Measurements from ENCODE around the gene NOSIP.

The NOSIP gene

DNA sequence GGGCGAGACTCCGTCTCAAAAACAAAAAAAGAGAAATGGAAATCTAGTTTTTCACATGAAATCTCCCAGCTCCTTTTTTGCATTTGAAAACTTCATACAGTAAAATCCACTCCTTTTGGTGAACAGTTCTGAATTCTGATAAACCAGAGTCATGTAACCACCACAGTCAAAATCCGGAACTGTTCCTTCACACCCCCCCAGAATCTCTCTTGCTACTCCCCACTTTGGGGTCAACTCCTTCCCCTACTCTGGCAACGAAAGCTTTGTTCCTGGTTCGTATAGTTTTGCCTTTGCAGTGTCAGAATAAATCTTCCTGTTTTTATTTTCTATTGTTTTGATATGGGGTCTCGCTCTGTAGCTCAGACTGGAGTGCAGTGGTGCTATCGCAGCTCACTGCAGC, 28.8 kb downstream of the NOSIP start:
- no peak overlapping the region for H3K4me2 ChIP-seq (ENCODE audit: insufficient read depth, low read length, poor library complexity, severe bottlenecking)
- no peak overlapping the region for H3K4ac ChIP-seq (ENCODE audit: low read length)
- H2BK12ac ChIP-seq (ENCODE audit: low read length), result no peak overlapping the region
- H3K4me3 ChIP-seq (ENCODE audit: low read length in 2 of 2), result no peak overlapping the region
- DNase-seq (ENCODE audit: low spot score), result no peak
- no peak overlapping the region for H2BK5ac ChIP-seq (ENCODE audit: low read length)
- H3K27me3 ChIP-seq (ENCODE audit: control insufficient read depth in 3 of 3, insufficient read depth in 3 of 3, low read depth in 1 of 3, low read length in 3 of 3), result no peaks in the 10 kb centered on the region
- no peak overlapping the region for H2AFZ ChIP-seq (ENCODE audit: low read length)
- H3K14ac ChIP-seq (ENCODE audit: low read length), result no peak overlapping the region
- H2BK15ac ChIP-seq (ENCODE audit: low read length), result no peak overlapping the region
- H3K18ac ChIP-seq (ENCODE audit: low read length), result no peak overlapping the region
- WGBS, 2 donors (ENCODE audit: extremely low coverage in 2 of 2, insufficient read length in 2 of 2, insufficient replicate concordance in 1 of 2), result no CpG with 5 or more reads among the region's 7 CpGs
- H3K79me1 ChIP-seq (ENCODE audit: low read depth, low read length), result peaks cover 2% of the 10 kb centered on the region
- H4K8ac ChIP-seq (ENCODE audit: low read depth, low read length), result no peak overlapping the region
- H3K4me1 ChIP-seq (ENCODE audit: control insufficient read depth in 2 of 2, insufficient read depth in 1 of 2, low read depth in 1 of 2, low read length in 2 of 2), result peaks cover 0 to 5% of the 10 kb centered on the region in 2 donors
- H2BK120ac ChIP-seq (ENCODE audit: low read depth, low read length), result no peak overlapping the region
- no peaks in the 10 kb centered on the region for H3K9me3 ChIP-seq (replicated peaks in 1 of 2; ENCODE audit: control insufficient read depth in 2 of 2, insufficient read depth in 1 of 2, low read depth in 1 of 2, low read length in 2 of 2)
- no peak overlapping the region for H3K9ac ChIP-seq (ENCODE audit: low read depth, low read length, poor library complexity)
- no peak overlapping the region for H3K23ac ChIP-seq (ENCODE audit: low read depth, low read length, poor library complexity)
- peaks cover 14 to 38% of the 10 kb centered on the region in 2 donors for H3K36me3 ChIP-seq (replicated peaks in 1 of 2; ENCODE audit: control insufficient read depth in 2 of 2, insufficient read depth in 2 of 2, low read length in 2 of 2)
- H2AK5ac ChIP-seq (ENCODE audit: low read depth, low read length), result no peak overlapping the region
- no peak overlapping the region for H3K27ac ChIP-seq (replicated peaks; ENCODE audit: low read length)
- no peak overlapping the region for H4K91ac ChIP-seq (ENCODE audit: low read depth, low read length, poor library complexity)

DNA sequence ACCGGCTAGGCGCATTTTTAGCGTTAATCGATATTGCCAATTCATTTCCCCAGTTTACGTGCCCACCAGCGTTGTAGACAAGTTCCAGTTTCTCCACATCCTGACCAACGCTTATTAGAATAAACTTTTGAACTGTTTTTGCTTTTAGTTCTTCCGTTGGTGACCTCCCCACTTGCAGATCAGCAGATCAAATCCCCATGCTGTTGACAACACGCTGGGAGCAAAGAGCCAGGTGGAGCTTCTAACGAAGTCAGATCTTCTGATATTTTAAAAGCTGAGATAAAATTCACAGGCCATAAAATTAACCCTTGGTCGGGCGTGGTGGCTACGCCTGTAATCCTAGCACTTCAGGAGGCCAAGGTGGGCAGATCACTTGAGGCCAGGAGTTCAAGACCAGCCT, 31.3 kb downstream of the NOSIP start:
- Histone ChIP-seq H2AK5ac (ENCODE audit: low read depth, low read length) (no peak overlapping the region), H3K4me2 (ENCODE audit: insufficient read depth, low read length, poor library complexity, severe bottlenecking) (no peak overlapping the region), H3K36me3 (replicated peaks in 1 of 2; ENCODE audit: control insufficient read depth in 2 of 2, insufficient read depth in 2 of 2, low read length in 2 of 2) (peaks cover 3 to 18% of the 10 kb centered on the region in 2 donors), H3K79me1 (ENCODE audit: low read depth, low read length) (peaks cover 2% of the 10 kb centered on the region), H4K91ac (ENCODE audit: low read depth, low read length, poor library complexity) (no peak overlapping the region), H2BK5ac (ENCODE audit: low read length) (no peak overlapping the region), H2BK15ac (ENCODE audit: low read length) (no peak overlapping the region), H3K4ac (ENCODE audit: low read length) (no peak overlapping the region), H3K27me3 (ENCODE audit: control insufficient read depth in 3 of 3, insufficient read depth in 3 of 3, low read depth in 1 of 3, low read length in 3 of 3) (no peaks in the 10 kb centered on the region), H2BK12ac (ENCODE audit: low read length) (no peak overlapping the region), H3K9ac (ENCODE audit: low read depth, low read length, poor library complexity) (no peak overlapping the region), H3K4me3 (ENCODE audit: low read length in 2 of 2) (no peak overlapping the region), H3K14ac (ENCODE audit: low read length) (no peak overlapping the region), H2AFZ (ENCODE audit: low read length) (no peak overlapping the region), H3K27ac (replicated peaks; ENCODE audit: low read length) (no peak overlapping the region), H2BK120ac (ENCODE audit: low read depth, low read length) (no peak overlapping the region), H3K23ac (ENCODE audit: low read depth, low read length, poor library complexity) (no peak overlapping the region), H4K8ac (ENCODE audit: low read depth, low read length) (no peak overlapping the region), H3K18ac (ENCODE audit: low read length) (no peak overlapping the region), H3K4me1 (ENCODE audit: control insufficient read depth in 2 of 2, insufficient read depth in 1 of 2, low read depth in 1 of 2, low read length in 2 of 2) (no peaks in the 10 kb centered on the region), H3K9me3 (replicated peaks in 1 of 2; ENCODE audit: control insufficient read depth in 2 of 2, insufficient read depth in 1 of 2, low read depth in 1 of 2, low read length in 2 of 2) (no peaks in the 10 kb centered on the region)
- no peak for DNase-seq (ENCODE audit: low spot score)
- WGBS, 2 donors (ENCODE audit: extremely low coverage in 2 of 2, insufficient read length in 2 of 2, insufficient replicate concordance in 1 of 2), result no CpG with 5 or more reads among the region's 13 CpGs

DNA sequence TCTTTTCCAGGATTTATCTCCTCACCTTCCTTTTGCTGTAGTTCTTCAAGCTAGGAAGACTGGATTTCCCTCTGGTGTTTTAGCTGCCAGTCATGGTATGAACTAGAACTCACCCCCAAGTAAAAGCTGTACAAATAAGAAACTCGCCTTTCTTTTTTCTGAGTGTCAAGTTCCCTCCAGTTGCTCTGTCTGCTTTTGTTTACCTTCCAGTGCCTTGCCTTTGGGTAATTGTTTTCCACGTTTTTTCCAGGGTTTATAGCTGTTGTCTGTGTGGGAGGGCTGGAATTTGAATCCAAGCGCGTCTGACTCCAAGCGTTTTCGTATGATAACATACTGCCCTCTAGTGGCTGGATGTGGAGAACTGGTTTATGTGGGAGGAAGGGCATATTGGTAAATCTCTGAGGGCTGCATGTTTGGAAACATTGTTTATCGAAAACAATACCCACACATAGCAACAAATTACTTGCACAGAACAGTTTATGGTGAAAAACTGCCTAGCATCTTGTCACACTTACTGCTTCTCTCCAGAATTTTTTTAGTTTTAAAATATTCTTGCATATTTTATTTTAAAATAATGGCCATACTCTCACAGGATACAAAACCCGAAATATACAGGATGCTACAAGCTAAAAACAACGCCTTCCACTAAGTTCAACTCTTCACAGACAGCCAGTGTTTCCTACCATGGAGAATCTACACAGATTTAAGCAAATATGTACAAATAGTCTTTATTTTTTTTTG, 33.4 kb downstream of the NOSIP start:
- Histone ChIP-seq H3K27ac (replicated peaks; ENCODE audit: low read length) (no peak overlapping the region), H3K27me3 (ENCODE audit: control insufficient read depth in 3 of 3, insufficient read depth in 3 of 3, low read depth in 1 of 3, low read length in 3 of 3) (no peaks in the 10 kb centered on the region), H4K91ac (ENCODE audit: low read depth, low read length, poor library complexity) (no peak overlapping the region), H3K36me3 (replicated peaks in 1 of 2; ENCODE audit: control insufficient read depth in 2 of 2, insufficient read depth in 2 of 2, low read length in 2 of 2) (peaks cover 0 to 9% of the 10 kb centered on the region in 2 donors), H3K9ac (ENCODE audit: low read depth, low read length, poor library complexity) (no peak overlapping the region), H3K9me3 (replicated peaks in 1 of 2; ENCODE audit: control insufficient read depth in 2 of 2, insufficient read depth in 1 of 2, low read depth in 1 of 2, low read length in 2 of 2) (no peaks in the 10 kb centered on the region), H3K23ac (ENCODE audit: low read depth, low read length, poor library complexity) (no peak overlapping the region), H2BK12ac (ENCODE audit: low read length) (no peak overlapping the region), H2BK120ac (ENCODE audit: low read depth, low read length) (no peak overlapping the region), H3K14ac (ENCODE audit: low read length) (no peak overlapping the region), H2AK5ac (ENCODE audit: low read depth, low read length) (no peak overlapping the region), H4K8ac (ENCODE audit: low read depth, low read length) (no peak overlapping the region), H2BK5ac (ENCODE audit: low read length) (no peak overlapping the region), H3K4me2 (ENCODE audit: insufficient read depth, low read length, poor library complexity, severe bottlenecking) (no peak overlapping the region), H3K4me1 (ENCODE audit: control insufficient read depth in 2 of 2, insufficient read depth in 1 of 2, low read depth in 1 of 2, low read length in 2 of 2) (peaks cover 0 to 4% of the 10 kb centered on the region in 2 donors), H3K4ac (ENCODE audit: low read length) (no peak overlapping the region), H3K18ac (ENCODE audit: low read length) (no peak overlapping the region), H2AFZ (ENCODE audit: low read length) (peak overlapping the region; percentile 41), H3K79me1 (ENCODE audit: low read depth, low read length) (peaks cover 2% of the 10 kb centered on the region), H3K4me3 (ENCODE audit: low read length in 2 of 2) (no peak overlapping the region), H2BK15ac (ENCODE audit: low read length) (no peak overlapping the region)
- DNase-seq (ENCODE audit: low spot score), result peak; percentile 93
- no CpG with 5 or more reads among the region's 9 CpGs for WGBS, 2 donors (ENCODE audit: extremely low coverage in 2 of 2, insufficient read length in 2 of 2, insufficient replicate concordance in 1 of 2)

DNA sequence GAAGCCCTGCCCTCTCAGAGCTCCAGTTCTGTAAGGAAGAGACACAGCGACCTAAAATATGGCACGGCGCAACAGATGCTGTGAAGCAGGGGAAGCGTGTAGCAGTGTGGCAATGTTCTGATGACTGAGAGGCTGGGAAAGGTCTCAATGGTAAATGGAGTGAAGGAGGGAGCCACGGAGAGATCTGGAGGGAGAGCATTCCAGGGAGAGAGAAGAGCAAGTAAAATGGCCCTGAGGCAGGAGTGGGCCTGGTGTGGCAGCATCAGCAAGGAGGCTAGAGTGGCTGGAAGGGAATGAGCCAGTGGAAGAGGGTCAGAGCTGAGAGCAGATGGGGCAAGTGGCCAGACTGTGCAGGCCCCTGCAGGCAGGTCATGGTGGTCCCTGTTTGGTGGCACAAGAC, 36.2 kb downstream of the NOSIP start:
- Histone ChIP-seq H3K27me3 (ENCODE audit: control insufficient read depth in 3 of 3, insufficient read depth in 3 of 3, low read depth in 1 of 3, low read length in 3 of 3) (no peaks in the 10 kb centered on the region), H2BK12ac (ENCODE audit: low read length) (no peak overlapping the region), H3K36me3 (replicated peaks in 1 of 2; ENCODE audit: control insufficient read depth in 2 of 2, insufficient read depth in 2 of 2, low read length in 2 of 2) (peaks cover 2 to 9% of the 10 kb centered on the region in 2 donors), H3K23ac (ENCODE audit: low read depth, low read length, poor library complexity) (no peak overlapping the region), H2AK5ac (ENCODE audit: low read depth, low read length) (no peak overlapping the region), H3K9me3 (replicated peaks in 1 of 2; ENCODE audit: control insufficient read depth in 2 of 2, insufficient read depth in 1 of 2, low read depth in 1 of 2, low read length in 2 of 2) (no peaks in the 10 kb centered on the region), H2BK5ac (ENCODE audit: low read length) (no peak overlapping the region), H3K4ac (ENCODE audit: low read length) (no peak overlapping the region), H2AFZ (ENCODE audit: low read length) (no peak overlapping the region), H3K27ac (replicated peaks; ENCODE audit: low read length) (no peak overlapping the region), H3K4me1 (ENCODE audit: control insufficient read depth in 2 of 2, insufficient read depth in 1 of 2, low read depth in 1 of 2, low read length in 2 of 2) (peaks cover 0 to 4% of the 10 kb centered on the region in 2 donors), H4K8ac (ENCODE audit: low read depth, low read length) (no peak overlapping the region), H3K79me1 (ENCODE audit: low read depth, low read length) (peaks cover 2% of the 10 kb centered on the region), H4K91ac (ENCODE audit: low read depth, low read length, poor library complexity) (no peak overlapping the region), H3K9ac (ENCODE audit: low read depth, low read length, poor library complexity) (no peak overlapping the region), H3K4me3 (ENCODE audit: low read length in 2 of 2) (no peak overlapping the region), H3K14ac (ENCODE audit: low read length) (no peak overlapping the region), H2BK120ac (ENCODE audit: low read depth, low read length) (no peak overlapping the region), H3K4me2 (ENCODE audit: insufficient read depth, low read length, poor library complexity, severe bottlenecking) (no peak overlapping the region), H3K18ac (ENCODE audit: low read length) (no peak overlapping the region), H2BK15ac (ENCODE audit: low read length) (no peak overlapping the region)
- no CpG with 5 or more reads among the region's 5 CpGs for WGBS, 2 donors (ENCODE audit: extremely low coverage in 2 of 2, insufficient read length in 2 of 2, insufficient replicate concordance in 1 of 2)
- DNase-seq (ENCODE audit: low spot score), result no peak
